Parathyroid adenoma (tissue), 2 donors: ENCODE results near the gene C2CD2.

ENCODE experiments used
- H2AFZ ChIP-seq: fragments of 300-600 bp; sonication (generic); one replicate; pipeline ENCODE4 v1.7.0; 2017; ENCODE audit warnings: antibody characterized with exemption, mild to moderate bottlenecking
- H3K27ac ChIP-seq: fragments of 300-600 bp; sonication (generic); one replicate; pipeline ENCODE4 v1.7.0; 2017
- H3K27me3 ChIP-seq: fragments of 300-600 bp; sonication (generic); one replicate; pipeline ENCODE4 v1.7.0; 2017; ENCODE audit warnings: low read length; ENCODE audit not compliant: control insufficient read depth, insufficient read depth
- H3K36me3 ChIP-seq: fragments of 300-600 bp; sonication (generic); one replicate; pipeline ENCODE4 v1.7.0; 2017; ENCODE audit warnings: low read length; ENCODE audit not compliant: control insufficient read depth, insufficient read depth
- H3K4me1 ChIP-seq: fragments of 300-600 bp; sonication (generic); one replicate; pipeline ENCODE4 v1.7.0; 2017; ENCODE audit warnings: control low read depth
- H3K4me2 ChIP-seq: fragments of 300-600 bp; sonication (generic); one replicate; pipeline ENCODE4 v1.7.0; 2017; ENCODE audit warnings: low read length
- H3K4me3 ChIP-seq: fragments of 300-600 bp; sonication (generic); one replicate; pipeline ENCODE4 v1.7.0; 2017; ENCODE audit warnings: low read depth, low read length
- H3K79me2 ChIP-seq: fragments of 300-600 bp; sonication (generic); one replicate; pipeline ENCODE4 v1.7.0; 2017; ENCODE audit warnings: control low read depth
- H3K9ac ChIP-seq: fragments of 300-600 bp; sonication (generic); one replicate; pipeline ENCODE4 v1.7.0; 2017; ENCODE audit warnings: mild to moderate bottlenecking
- H3K9me3 ChIP-seq: fragments of 300-600 bp; sonication (generic); one replicate; pipeline ENCODE4 v1.7.0; 2017; ENCODE audit warnings: low read length; ENCODE audit not compliant: control insufficient read depth
- TF ChIP-seq, protein P1 (sequence below): fragments of 300-600 bp; sonication (generic); IDR thresholded peaks from one replicate; pipeline ENCODE4 v1.7.0; 2017; ENCODE audit warnings: antibody characterized with exemption, mild to moderate bottlenecking
- donor health status: primary hyperparathyroidism.

Gene C2CD2

DNA sequence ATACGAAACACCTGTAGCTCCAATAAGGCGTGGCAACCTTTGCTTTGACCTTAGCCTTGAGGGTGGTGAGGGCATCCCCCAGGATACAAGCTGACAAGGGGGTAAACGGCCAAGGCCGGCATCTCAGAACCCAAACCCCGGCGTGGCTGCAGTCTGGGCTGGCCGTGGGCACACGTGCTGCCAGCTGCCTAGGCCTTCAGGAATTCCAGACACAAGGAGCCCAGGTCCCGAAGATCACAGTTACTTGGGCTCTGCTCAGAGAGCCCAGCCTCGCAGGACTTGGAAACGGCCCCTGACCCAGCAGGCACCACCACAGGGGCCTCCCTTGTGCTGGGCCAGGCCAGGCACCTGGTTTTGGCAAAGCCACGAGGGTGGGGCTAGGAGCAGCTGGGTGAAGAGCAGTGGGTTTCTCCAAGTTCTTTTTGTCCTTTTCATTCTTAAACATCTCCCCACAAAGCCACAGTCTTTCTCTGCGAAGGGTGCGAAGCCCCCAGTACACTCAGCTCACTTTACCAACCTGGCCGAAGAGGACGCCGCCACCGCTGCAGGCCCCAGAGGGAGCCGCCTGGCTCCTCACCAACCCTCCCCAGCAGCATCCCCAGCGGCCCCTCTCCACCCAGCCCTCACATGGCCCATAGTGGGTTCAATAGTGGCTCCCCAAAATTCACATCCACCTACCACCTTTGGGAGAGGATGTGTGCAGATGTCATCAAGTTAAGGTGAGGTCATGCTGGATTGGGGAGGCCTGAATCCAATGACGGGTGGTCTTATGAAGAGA is 101.5 kb downstream of the C2CD2 start:
- TF ChIP-seq, protein P1, sequence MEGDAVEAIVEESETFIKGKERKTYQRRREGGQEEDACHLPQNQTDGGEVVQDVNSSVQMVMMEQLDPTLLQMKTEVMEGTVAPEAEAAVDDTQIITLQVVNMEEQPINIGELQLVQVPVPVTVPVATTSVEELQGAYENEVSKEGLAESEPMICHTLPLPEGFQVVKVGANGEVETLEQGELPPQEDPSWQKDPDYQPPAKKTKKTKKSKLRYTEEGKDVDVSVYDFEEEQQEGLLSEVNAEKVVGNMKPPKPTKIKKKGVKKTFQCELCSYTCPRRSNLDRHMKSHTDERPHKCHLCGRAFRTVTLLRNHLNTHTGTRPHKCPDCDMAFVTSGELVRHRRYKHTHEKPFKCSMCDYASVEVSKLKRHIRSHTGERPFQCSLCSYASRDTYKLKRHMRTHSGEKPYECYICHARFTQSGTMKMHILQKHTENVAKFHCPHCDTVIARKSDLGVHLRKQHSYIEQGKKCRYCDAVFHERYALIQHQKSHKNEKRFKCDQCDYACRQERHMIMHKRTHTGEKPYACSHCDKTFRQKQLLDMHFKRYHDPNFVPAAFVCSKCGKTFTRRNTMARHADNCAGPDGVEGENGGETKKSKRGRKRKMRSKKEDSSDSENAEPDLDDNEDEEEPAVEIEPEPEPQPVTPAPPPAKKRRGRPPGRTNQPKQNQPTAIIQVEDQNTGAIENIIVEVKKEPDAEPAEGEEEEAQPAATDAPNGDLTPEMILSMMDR = no peak
- Histone ChIP-seq H3K27me3 (no peaks in the 10 kb centered on the region), H3K36me3 (no peaks in the 10 kb centered on the region), H3K4me1 (no peaks in the 10 kb centered on the region), H3K9me3 (no peaks in the 10 kb centered on the region), H2AFZ (no peak overlapping the region), H3K4me3 (no peak overlapping the region), H3K9ac (no peak overlapping the region), H3K79me2 (no peaks in the 10 kb centered on the region), H3K4me2 (no peak overlapping the region), H3K27ac (no peak overlapping the region)

DNA sequence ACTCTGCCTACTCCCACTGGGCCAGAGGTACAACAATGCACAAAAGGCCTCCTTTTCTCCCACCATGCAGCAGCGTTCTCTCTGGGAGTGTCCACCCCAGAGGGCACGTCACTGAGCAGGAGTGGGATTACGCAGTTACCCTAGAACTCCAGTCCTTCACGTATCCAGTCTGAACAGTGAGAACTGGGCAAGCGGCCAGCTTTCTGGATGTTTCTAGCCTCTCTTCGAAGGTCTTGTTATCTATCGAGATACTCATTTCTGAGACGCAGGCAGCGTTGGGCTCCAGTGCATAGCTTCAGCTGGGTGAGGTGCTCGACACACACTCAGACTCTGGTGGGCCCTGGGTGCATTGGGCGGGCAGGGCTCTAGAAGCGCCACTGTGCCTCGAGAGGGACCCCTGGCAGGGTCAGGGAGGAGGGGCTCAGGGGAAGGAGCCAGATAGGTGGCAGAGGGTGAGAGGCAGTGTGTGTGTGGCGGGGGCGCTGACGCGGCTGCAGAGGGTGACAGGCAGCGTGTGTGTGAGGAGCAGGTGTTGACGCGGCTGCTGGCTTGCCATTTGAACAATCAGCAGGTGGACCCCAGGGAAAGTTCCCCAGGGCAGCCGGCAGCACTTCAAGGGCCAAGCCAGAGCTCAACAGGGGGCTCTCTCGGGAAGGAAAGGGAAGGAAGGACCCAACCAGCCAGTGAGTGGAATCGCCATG is 102.6 kb downstream of the C2CD2 start:
- TF ChIP-seq, protein P1 = no peak
- Histone ChIP-seq H3K27ac (no peak overlapping the region), H3K36me3 (no peaks in the 10 kb centered on the region), H3K9ac (no peak overlapping the region), H3K79me2 (no peaks in the 10 kb centered on the region), H2AFZ (no peak overlapping the region), H3K4me2 (no peak overlapping the region), H3K4me3 (no peak overlapping the region), H3K9me3 (no peaks in the 10 kb centered on the region), H3K4me1 (no peaks in the 10 kb centered on the region), H3K27me3 (no peaks in the 10 kb centered on the region)

DNA sequence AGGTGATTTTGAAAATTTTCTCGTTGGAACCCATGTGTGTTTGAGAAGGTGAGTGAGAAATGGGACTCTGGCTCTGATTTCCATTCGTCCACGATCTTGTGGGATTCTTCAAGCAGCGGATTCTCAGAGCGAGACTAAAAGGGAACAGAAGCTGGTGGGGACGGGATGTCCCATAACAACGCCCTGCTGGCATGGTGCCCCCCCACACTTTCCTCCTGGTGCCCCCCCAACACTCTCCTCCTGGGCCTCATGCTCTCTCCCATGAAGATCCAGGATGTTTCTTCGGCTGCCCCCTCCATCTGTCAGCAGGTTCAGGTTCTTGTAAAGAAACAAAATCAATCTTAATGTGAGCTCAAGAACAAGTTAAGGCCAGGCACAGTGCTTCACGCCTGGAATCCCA is 103.7 kb downstream of the C2CD2 start:
- Histone ChIP-seq H3K27me3 (no peaks in the 10 kb centered on the region), H3K9me3 (no peaks in the 10 kb centered on the region), H3K4me3 (no peak overlapping the region), H2AFZ (no peak overlapping the region), H3K36me3 (no peaks in the 10 kb centered on the region), H3K27ac (no peak overlapping the region), H3K4me1 (no peaks in the 10 kb centered on the region), H3K4me2 (no peak overlapping the region), H3K9ac (no peak overlapping the region), H3K79me2 (no peaks in the 10 kb centered on the region)
- TF ChIP-seq, protein P1 = no peak

DNA sequence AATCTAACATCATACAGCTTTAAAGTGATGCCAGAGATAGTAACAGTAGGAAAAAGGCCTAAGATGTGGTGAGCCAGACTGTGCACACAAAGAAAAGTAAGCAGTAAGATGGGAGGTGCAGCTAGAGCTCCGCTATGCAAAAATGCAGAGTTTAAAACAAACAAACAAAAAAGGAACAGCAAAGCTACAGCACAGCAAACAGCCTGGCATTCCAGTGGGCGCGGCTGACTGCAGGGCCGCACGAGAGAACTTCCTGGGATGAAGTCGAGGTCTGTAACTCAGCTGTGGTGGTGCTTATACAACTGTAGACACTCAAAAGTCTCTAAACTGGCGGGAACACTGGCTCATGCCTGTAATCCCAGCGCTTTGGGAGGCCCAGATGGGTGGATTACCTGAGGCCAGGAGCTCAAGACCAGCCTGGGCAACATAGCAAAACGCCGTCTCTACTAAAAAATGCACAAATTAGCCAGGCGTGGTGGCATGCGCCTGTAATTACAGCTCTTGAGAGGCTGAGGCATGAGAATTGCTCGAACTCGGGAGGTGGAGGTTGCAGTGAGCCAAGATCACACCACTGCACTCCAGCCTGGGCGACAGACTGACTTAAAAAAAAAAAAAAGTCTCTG is 104.7 kb downstream of the C2CD2 start:
- Histone ChIP-seq H3K4me2 (no peak overlapping the region), H3K4me1 (no peaks in the 10 kb centered on the region), H3K9ac (no peak overlapping the region), H3K27ac (no peak overlapping the region), H2AFZ (no peak overlapping the region), H3K36me3 (no peaks in the 10 kb centered on the region), H3K9me3 (no peaks in the 10 kb centered on the region), H3K79me2 (no peaks in the 10 kb centered on the region), H3K4me3 (no peak overlapping the region), H3K27me3 (no peaks in the 10 kb centered on the region)
- TF ChIP-seq, protein P1 = no peak
